ENCODE measurements around the gene CACNA1E. TPM values are rescaled to one million over a fixed set of nuclear protein-coding genes. Genes with fewer than 3 reads are reported as not detected.

CACNA1E gene
- total RNA-seq, 1 donor from 2014 or later: 0.88 TPM

DNA sequence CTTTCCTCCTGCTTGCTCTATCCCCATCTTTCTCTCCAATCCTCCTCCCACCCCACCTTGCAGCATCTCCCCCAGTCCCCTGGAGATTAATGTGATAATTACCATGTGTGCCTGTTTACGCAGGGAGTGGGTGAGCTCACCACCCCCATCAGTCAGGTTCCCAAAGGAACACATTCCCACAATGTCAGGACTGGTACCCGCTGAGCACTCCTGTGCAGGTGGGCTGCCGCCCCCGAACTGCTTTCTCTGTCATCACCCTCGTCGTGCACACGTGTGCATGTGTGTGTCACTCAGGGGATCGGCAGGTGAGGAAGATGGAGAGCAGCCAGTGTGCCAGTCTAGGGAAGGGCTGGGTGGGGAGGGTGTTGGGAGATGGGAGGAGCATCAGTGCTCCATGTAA lies 163.4 kb downstream of the CACNA1E start:
- Histone ChIP-seq H3K27ac (replicated peaks) (no peak overlapping the region), H3K9me3 (replicated peaks) (no peaks in the 10 kb centered on the region), H3K36me3 (no peaks in the 10 kb centered on the region), H3K4me1 (no peaks in the 10 kb centered on the region), H3K27me3 (ENCODE audit: low read depth) (peaks cover 74% of the 10 kb centered on the region), H3K4me3 (no peak overlapping the region)
- no peak for DNase-seq
- intact Hi-C loops (cut with micrococcal nuclease): no loop called here
- TF ChIP-seq, protein P1, sequence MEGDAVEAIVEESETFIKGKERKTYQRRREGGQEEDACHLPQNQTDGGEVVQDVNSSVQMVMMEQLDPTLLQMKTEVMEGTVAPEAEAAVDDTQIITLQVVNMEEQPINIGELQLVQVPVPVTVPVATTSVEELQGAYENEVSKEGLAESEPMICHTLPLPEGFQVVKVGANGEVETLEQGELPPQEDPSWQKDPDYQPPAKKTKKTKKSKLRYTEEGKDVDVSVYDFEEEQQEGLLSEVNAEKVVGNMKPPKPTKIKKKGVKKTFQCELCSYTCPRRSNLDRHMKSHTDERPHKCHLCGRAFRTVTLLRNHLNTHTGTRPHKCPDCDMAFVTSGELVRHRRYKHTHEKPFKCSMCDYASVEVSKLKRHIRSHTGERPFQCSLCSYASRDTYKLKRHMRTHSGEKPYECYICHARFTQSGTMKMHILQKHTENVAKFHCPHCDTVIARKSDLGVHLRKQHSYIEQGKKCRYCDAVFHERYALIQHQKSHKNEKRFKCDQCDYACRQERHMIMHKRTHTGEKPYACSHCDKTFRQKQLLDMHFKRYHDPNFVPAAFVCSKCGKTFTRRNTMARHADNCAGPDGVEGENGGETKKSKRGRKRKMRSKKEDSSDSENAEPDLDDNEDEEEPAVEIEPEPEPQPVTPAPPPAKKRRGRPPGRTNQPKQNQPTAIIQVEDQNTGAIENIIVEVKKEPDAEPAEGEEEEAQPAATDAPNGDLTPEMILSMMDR (IDR thresholded peaks at IDR 0.05; ENCODE audit: borderline replicate concordance): no peak

DNA sequence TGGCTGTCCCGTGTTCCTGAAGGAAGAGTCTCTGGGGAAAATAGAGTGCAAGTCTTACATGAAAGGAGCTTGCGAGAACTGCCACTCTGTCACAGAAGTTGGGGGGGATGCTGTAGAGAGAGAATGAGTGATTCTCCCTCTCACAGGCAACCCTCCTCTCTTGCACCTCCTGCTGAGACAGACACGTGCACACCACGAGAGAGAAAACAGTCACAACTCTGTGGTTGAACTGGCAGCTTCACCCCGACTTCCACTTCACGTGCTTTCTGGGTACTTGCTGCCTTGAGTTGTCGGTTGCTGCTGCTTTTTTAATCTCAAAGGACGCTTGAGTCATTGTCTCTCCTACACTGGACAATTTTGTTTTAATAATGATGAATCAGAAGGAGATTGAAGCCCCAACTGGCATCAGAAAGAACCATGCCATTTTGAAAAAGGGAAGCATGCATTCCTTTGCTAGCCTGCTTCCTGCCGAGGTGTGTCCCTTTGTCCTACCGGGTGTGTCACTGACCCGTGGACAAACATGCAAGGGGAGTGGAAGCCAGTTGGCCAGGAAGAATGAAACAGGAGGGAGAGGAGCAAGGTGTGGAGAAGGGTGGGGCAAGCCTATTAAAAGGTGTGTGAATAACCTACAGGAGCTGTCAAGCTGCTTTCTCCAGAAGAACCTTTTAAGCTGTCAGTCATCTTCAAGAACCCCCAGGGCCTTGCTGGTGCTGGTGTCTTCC lies 164.2 kb downstream of the CACNA1E start:
- no peak for DNase-seq
- no peaks in the 10 kb centered on the region for H3K4me1 ChIP-seq
- TF ChIP-seq, protein P1 (IDR thresholded peaks at IDR 0.05; ENCODE audit: borderline replicate concordance): no peak
- no peak overlapping the region for H3K4me3 ChIP-seq
- H3K36me3 ChIP-seq: no peaks in the 10 kb centered on the region
- H3K27me3 ChIP-seq (ENCODE audit: low read depth): peaks cover 69% of the 10 kb centered on the region
- H3K9me3 ChIP-seq (replicated peaks): no peaks in the 10 kb centered on the region
- intact Hi-C loops (cut with micrococcal nuclease): no loop called here
- H3K27ac ChIP-seq (replicated peaks): no peak overlapping the region

DNA sequence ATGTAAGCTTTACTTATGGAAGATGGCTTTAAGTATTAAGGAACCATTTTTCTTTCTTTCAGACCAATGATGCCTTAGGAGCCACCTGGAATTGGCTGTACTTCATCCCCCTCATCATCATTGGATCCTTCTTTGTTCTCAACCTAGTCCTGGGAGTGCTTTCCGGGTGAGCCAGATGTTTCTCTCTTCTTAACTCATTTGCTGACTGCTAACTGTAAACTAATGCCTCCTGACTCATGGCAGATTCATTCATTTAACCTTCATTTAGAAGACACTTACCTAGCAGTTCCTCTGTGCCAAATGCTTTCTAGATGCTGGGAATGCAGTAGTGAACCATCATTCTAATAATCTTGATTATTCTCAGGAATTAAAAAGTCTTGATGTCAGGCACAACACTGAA lies 168.0 kb downstream of the CACNA1E start:
- Histone ChIP-seq H3K9me3 (replicated peaks) (peaks cover 6% of the 10 kb centered on the region), H3K27me3 (ENCODE audit: low read depth) (peaks cover 47% of the 10 kb centered on the region), H3K36me3 (no peaks in the 10 kb centered on the region), H3K27ac (replicated peaks) (no peak overlapping the region), H3K4me1 (no peaks in the 10 kb centered on the region), H3K4me3 (no peak overlapping the region)
- TF ChIP-seq, protein P1 (IDR thresholded peaks at IDR 0.05; ENCODE audit: borderline replicate concordance): no peak
- intact Hi-C loops (cut with micrococcal nuclease): no loop called here
- DNase-seq: no peak

DNA sequence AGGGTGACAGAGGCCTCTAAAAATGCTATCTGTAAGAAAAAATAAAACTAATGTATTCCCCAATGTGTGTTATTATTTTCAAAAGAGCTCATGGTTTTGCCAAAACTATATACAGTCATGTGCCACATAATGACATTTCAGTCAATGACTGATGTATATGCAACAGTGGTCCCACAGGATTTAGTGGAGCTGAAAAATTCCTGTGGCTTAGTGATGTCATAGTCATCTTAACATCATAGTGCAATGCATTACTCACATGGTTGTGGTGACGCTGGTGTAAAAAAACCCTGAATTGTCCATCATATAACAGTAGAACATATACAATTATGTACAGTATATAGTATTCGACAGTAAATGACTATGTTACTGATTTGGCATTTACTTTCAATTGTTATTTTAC lies 172.4 kb downstream of the CACNA1E start:
- peaks cover 6% of the 10 kb centered on the region for H3K9me3 ChIP-seq (replicated peaks)
- DNase-seq: no peak
- TF ChIP-seq, protein P1 (IDR thresholded peaks at IDR 0.05; ENCODE audit: borderline replicate concordance): no peak
- intact Hi-C loops (cut with micrococcal nuclease): no loop called here
- H3K36me3 ChIP-seq: no peaks in the 10 kb centered on the region
- H3K27me3 ChIP-seq (ENCODE audit: low read depth): peaks cover 31% of the 10 kb centered on the region
- no peak overlapping the region for H3K4me3 ChIP-seq
- no peaks in the 10 kb centered on the region for H3K4me1 ChIP-seq
- H3K27ac ChIP-seq (replicated peaks): no peak overlapping the region

DNA sequence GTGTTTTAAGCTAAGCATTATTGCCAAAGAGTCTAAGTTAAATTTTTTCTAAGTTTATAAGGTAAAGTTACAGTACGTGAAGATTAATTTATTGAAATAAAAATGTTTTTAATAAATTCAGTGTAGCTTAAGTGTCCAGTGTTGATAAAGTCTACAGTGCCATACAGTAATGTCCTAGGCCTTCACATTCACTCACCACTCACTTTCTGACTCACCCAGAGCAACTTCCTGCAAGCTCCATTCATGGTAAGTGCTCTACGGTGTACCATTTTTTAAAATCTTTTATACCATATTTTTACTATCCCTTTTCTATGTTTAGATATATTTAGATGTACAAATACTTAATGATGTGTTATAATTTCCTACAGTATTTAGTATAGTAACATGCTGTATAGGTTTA lies 173.2 kb downstream of the CACNA1E start:
- Histone ChIP-seq H3K36me3 (no peaks in the 10 kb centered on the region), H3K4me3 (no peak overlapping the region), H3K4me1 (no peaks in the 10 kb centered on the region), H3K9me3 (replicated peaks) (peaks cover 6% of the 10 kb centered on the region), H3K27me3 (ENCODE audit: low read depth) (peaks cover 31% of the 10 kb centered on the region), H3K27ac (replicated peaks) (no peak overlapping the region)
- TF ChIP-seq, protein P1 (IDR thresholded peaks at IDR 0.05; ENCODE audit: borderline replicate concordance): no peak
- intact Hi-C loops (cut with micrococcal nuclease): no loop called here
- DNase-seq: no peak
